Subcutaneous adipose tissue (tissue), 4 donors: ENCODE results near the gene PCLO. TPM values are rescaled to one million over a fixed set of nuclear protein-coding genes. Genes with fewer than 3 reads are reported as not detected.

Source experiments
- CTCF ChIP-seq: fragments of 450-650 bp; IDR thresholded peaks from one replicate; pipeline ENCODE4 v1.5.1; 2016; ENCODE audit warnings: low read depth, mild to moderate bottlenecking, control low read depth, antibody characterized with exemption, moderate library complexity
- total RNA-seq, 4 donors: library from RNA; depleted of rRNA; stranded (reverse); fragments of >200 nt; gene quantifications; one replicate each; pipeline ENCODE4 v1.1.0, GENCODE V29; 2016

The PCLO gene
- total RNA-seq, 4 donors from 2014 or later, result 0.34 to 13.8 (median 4.2) TPM

DNA sequence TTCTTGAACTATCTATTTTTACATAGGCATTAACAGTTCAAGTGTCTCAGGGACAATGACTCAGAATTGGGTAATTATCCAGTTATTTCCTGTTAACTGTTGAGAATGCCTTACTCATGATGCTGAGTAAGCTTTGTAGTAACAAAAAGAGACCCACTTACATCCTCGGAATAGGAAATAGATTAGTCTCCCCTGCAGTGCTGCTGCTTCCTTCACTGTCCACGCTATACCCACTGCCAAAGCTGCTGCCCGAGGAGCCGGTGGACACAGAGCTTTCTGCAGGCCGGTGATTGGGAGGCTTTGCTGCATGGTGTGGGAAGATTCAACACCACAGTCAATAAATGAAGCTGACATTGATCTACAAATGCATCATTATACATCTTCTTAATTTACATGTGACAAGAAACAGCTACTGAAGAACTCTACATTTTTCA, 357.1 kb downstream of the PCLO start:
- TF ChIP-seq CTCF, result no peak

GRCh38 chr7:82803411-82803810, 359.3 kb downstream of the PCLO start:
- TF ChIP-seq CTCF, result no peak

DNA sequence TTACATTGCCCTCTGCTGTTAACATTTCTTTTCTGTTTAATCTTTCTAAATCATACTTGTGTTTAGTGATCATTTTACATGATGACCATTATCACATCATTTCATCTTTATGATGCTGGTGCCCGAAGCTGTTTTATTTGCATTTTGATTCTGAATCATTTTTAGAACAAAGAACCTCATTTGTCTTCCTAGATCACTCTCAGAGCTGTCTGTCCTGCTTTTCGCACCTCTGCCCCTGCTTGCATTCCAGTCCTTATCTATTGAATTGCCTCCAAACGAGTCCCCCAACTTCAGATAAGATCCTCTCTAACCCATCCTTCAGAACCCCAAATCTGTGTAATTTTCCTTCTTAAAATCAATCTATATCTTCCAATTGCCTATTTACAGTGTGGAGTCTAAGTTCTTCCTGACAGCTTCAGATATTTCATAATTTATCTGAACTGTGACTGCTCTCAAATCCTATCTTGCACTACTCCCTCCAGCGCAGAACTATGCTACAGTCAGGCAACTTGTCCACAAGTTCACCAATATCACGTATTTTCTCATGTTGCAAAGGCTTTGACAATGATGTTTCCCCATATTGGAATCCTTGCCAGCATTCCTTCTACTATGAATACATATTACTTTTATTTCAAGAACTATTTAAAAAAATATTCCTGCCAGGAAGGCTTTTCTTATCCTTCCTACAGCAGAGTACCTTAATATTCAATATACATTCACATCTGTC, 372.6 kb downstream of the PCLO start:
- no peak for TF ChIP-seq CTCF

DNA sequence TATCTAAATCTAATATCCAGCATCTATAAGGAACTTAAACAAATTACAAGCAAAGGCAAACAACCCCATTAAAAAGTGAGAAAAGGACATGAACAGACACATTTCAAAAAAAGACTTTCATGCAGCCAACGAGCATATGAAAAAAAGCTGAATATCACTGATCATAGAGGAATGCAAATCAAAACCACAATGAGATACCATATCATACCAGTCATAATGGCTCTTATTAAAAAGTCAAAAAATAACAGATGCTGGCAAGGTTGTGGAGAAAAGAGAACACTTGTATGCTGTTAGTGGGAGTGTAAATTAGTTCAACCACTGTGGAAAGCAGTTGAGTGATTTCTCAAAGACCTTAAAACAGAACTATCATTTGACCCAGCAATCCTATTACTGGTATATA, 384.7 kb downstream of the PCLO start:
- TF ChIP-seq CTCF, result no peak

GRCh38 chr7:82762880-82763279, 399.8 kb downstream of the PCLO start:
- no peak for TF ChIP-seq CTCF

- no peak for TF ChIP-seq CTCF
Measured at GRCh38 chr7:82760831-82761230, 401.9 kb downstream of the PCLO start.

- no peak for TF ChIP-seq CTCF
Measured at GRCh38 chr7:82760074-82760473, 402.6 kb downstream of the PCLO start.
